NB4 (cell line): ENCODE data around the gene HIVEP2.
A peak's percentile ranks its signal among the peaks of the same experiment; 100 is the strongest.

ENCODE experiments used
- DNase-seq: peaks from one replicate; pipeline ENCODE4 v3.0.0; 2010; ENCODE audit warnings: low read depth
- H3K4me3 ChIP-seq: one replicate; pipeline ENCODE4 v1.5.1; 2011; ENCODE audit warnings: mild to moderate bottlenecking, low read depth, low read length, moderate library complexity
- CTCF ChIP-seq: IDR thresholded peaks from one replicate; pipeline ENCODE4 v1.5.1; 2012; ENCODE audit warnings: low read depth, low read length
- MYC ChIP-seq: IDR thresholded peaks from 2 replicates; pipeline ENCODE4 v1.6.1; 2011; ENCODE audit warnings: low read depth, low read length
- POLR2A ChIP-seq: IDR thresholded peaks from 2 replicates; pipeline ENCODE4 v1.6.1; 2011; ENCODE audit warnings: mild to moderate bottlenecking; ENCODE audit not compliant: insufficient read length; ENCODE audit errors: extremely low read depth
- TF ChIP-seq, protein P1 (sequence below): IDR thresholded peaks from 2 replicates; pipeline ENCODE4 v1.6.1; 2011; ENCODE audit warnings: low read depth, low read length

HIVEP2 gene

DNA sequence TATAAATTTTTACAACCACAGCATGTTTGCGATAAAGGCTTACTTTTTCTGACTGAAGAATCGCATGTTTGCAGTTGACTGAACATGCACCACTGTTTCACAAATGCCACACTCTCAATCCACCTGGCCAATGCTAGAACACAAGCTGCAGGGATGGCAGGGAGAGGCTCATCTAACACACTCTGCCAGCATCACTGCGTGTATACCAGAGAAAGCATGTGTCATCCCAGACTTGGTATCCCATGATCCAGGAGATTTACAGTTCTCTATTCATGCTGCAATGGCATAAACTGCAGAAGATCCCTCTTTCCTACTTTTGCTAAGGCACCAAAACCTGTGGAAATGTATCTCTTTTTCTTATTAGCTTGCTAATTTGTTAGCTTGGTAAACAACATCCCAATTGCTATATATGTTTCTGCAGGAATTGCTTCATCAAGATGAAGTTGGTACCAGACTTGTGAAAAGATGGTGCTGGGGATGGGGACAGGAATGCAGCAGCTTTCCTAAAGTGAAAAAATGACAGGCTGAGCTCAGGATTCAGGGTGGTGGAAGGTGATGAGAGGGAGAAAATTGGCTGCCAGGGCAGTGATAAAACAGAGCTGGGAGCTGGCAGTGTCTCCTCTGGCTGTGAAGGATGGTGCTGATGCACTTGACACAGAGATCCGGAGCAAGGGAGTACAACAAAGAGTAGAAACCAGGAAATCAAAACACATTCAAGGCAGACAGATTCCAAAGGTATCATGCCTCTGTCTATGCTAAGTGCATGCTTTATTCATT, 186.9 kb downstream of the HIVEP2 start:
- TF ChIP-seq, protein P1, sequence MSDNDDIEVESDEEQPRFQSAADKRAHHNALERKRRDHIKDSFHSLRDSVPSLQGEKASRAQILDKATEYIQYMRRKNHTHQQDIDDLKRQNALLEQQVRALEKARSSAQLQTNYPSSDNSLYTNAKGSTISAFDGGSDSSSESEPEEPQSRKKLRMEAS = no peak
- TF ChIP-seq CTCF (no peak), POLR2A (no peak), MYC (no peak)
- DNase-seq = no peak
- H3K4me3 ChIP-seq = no peak overlapping the region

- TF ChIP-seq CTCF (no peak), MYC (no peak), POLR2A (no peak)
- TF ChIP-seq, protein P1 = no peak
- H3K4me3 ChIP-seq = no peak overlapping the region
- peak; percentile 38 for DNase-seq
Observed at GRCh38 chr6:142756215-142756630, 188.8 kb downstream of the HIVEP2 start.

DNA sequence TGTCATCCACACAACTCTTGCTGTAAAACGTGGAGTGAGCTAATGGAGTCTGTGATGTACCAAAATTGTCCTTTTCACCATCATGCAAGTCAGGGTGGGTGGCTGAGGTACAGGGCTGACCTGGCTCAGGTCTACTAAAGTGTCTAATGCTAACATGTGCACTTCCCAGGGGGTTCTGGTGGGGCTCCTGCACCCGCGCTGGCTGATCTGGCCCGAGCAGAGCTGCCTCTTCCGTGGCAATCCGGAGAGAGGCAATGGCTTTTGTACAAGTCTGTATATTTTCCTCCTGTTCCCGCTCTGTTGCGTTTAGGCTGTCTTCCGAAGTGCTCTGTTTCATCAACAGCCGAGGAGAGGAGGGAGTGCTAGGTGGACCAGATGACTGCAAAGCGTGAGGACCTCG, 191.8 kb downstream of the HIVEP2 start:
- H3K4me3 ChIP-seq = no peak overlapping the region
- no peak for TF ChIP-seq POLR2A
- TF ChIP-seq, protein P1 = no peak
- no peak for TF ChIP-seq MYC
- TF ChIP-seq CTCF = no peak
- DNase-seq = no peak

GRCh38 chr6:142752348-142752747, 192.6 kb downstream of the HIVEP2 start:
- TF ChIP-seq CTCF = no peak
- TF ChIP-seq, protein P1 = no peak
- TF ChIP-seq MYC = no peak
- no peak for TF ChIP-seq POLR2A
- no peak overlapping the region for H3K4me3 ChIP-seq
- no peak for DNase-seq

GRCh38 chr6:142751452-142751851, 193.5 kb downstream of the HIVEP2 start:
- H3K4me3 ChIP-seq = no peak overlapping the region
- TF ChIP-seq POLR2A (no peak), CTCF (no peak)
- TF ChIP-seq, protein P1 = no peak
- no peak for DNase-seq
